IMR-90 (cell line): Measurements from ENCODE around the gene PALMD. TPM values are rescaled to one million over a fixed set of nuclear protein-coding genes. Genes with fewer than 3 reads are reported as not detected.

ENCODE experiments used
- ATAC-seq: fragments of 200-7000 bp; cut with Tn5 transposase; 2 replicates; pipeline ENCODE4 v1.9.1; 2020; ENCODE audit warnings: low read depth, mild to moderate bottlenecking, moderate library complexity
- BruUV-seq: library from RNA; stranded (reverse); fragments of 400-500 nt; replicated peaks from 2 replicates; lab custom pipeline; 2021; lab: Mats Ljungman, UMichigan
- CTCF ChIA-PET: fragments of 300-600 bp; formaldehyde crosslinking; extraction: SDS; loops from one replicate; lab custom pipeline; 2021; ENCODE audit warnings: antibody characterized with exemption; lab: Yijun Ruan, JAX
- POLR2A ChIA-PET: fragments of 300-600 bp; sonication (Branson Sonifier 250); formaldehyde crosslinking; loops from one replicate; lab custom pipeline; 2022; ENCODE audit warnings: antibody characterized with exemption; ENCODE audit not compliant: unreplicated experiment; lab: Charles Lee
- DNase-seq: peaks from one replicate; pipeline ENCODE4 v3.0.0; 2013
- H2AFZ ChIP-seq: replicated peaks from 2 replicates; pipeline ENCODE3; 2013; ENCODE audit warnings: low read length, mild to moderate bottlenecking; ENCODE audit not compliant: poor library complexity
- H2AK5ac ChIP-seq: 2 replicates; pipeline ENCODE4 v1.6.1; 2013; ENCODE audit warnings: low read depth, low read length, inconsistent platforms
- H2AK9ac ChIP-seq: replicated peaks from 2 replicates; pipeline ENCODE3; 2013; ENCODE audit warnings: mild to moderate bottlenecking, low read depth, low read length, moderate library complexity; ENCODE audit not compliant: poor library complexity
- H2BK120ac ChIP-seq: 2 replicates; pipeline ENCODE4 v1.6.1; 2013; ENCODE audit warnings: low read depth, low read length, inconsistent platforms
- H2BK15ac ChIP-seq: 3 replicates; pipeline ENCODE4 v1.6.1; 2013; ENCODE audit warnings: low read depth, low read length, inconsistent platforms
- H2BK20ac ChIP-seq: 2 replicates; pipeline ENCODE4 v1.6.1; 2013; ENCODE audit warnings: low read depth, mild to moderate bottlenecking, inconsistent platforms, low read length, moderate library complexity
- H2BK5ac ChIP-seq: 2 replicates; pipeline ENCODE4 v1.6.1; 2013; ENCODE audit warnings: mild to moderate bottlenecking, low read depth, low read length, inconsistent platforms; ENCODE audit not compliant: poor library complexity, severe bottlenecking
- H3K14ac ChIP-seq: replicated peaks from 2 replicates; pipeline ENCODE4 v1.6.1; 2013; ENCODE audit warnings: low read depth, low read length, inconsistent platforms
- H3K18ac ChIP-seq: 2 replicates; pipeline ENCODE4 v1.6.1; 2013; ENCODE audit warnings: low read depth, low read length, control low read depth
- H3K23ac ChIP-seq: 2 replicates; pipeline ENCODE4 v1.6.1; 2013; ENCODE audit warnings: low read depth, low read length, inconsistent platforms
- H3K27ac ChIP-seq: 2 replicates; pipeline ENCODE4 v1.5.1; 2013; ENCODE audit warnings: mild to moderate bottlenecking, control low read depth, low read length; ENCODE audit not compliant: insufficient read depth
- H3K27me3 ChIP-seq: 2 replicates; pipeline ENCODE4 v1.6.1; 2013; ENCODE audit warnings: low read length; ENCODE audit not compliant: control insufficient read depth, insufficient read depth
- H3K36me3 ChIP-seq: 2 replicates; pipeline ENCODE4 v1.6.1; 2013; ENCODE audit warnings: low read length, mixed read lengths; ENCODE audit not compliant: control insufficient read depth, insufficient read depth
- H3K4ac ChIP-seq: 2 replicates; pipeline ENCODE4 v1.6.1; 2013; ENCODE audit warnings: low read depth, low read length, inconsistent platforms
- H3K4me1 ChIP-seq: 2 replicates; pipeline ENCODE4 v1.6.1; 2013; ENCODE audit warnings: low read length, mixed read lengths; ENCODE audit not compliant: control insufficient read depth, insufficient read depth
- H3K4me2 ChIP-seq: 2 replicates; pipeline ENCODE4 v1.6.1; 2013; ENCODE audit warnings: low read depth, mild to moderate bottlenecking, control low read depth, low read length, moderate library complexity
- H3K4me3 ChIP-seq: 2 replicates; pipeline ENCODE4 v1.5.1; 2013; ENCODE audit warnings: low read depth, mild to moderate bottlenecking, control low read depth, low read length, moderate library complexity; ENCODE audit not compliant: insufficient read depth
- H3K56ac ChIP-seq: 2 replicates; pipeline ENCODE4 v1.6.1; 2013; ENCODE audit warnings: low read length, inconsistent platforms; ENCODE audit not compliant: insufficient read depth; ENCODE audit errors: extremely low read depth
- H3K79me1 ChIP-seq, 2 experiments: 2 replicates each; pipeline ENCODE4 v1.6.1; 2013; ENCODE audit warnings: low read length in 2 of 2, inconsistent platforms in 1 of 2, low read depth in 1 of 2
- H3K9ac ChIP-seq: 2 replicates; pipeline ENCODE4 v1.6.1; 2013; ENCODE audit warnings: low read depth, low read length, control low read depth
- H3K9me1 ChIP-seq: 2 replicates; pipeline ENCODE4 v1.6.1; 2013; ENCODE audit warnings: low read length, inconsistent platforms; ENCODE audit not compliant: insufficient read depth
- H3K9me3 ChIP-seq: 2 replicates; pipeline ENCODE4 v1.6.1; 2013; ENCODE audit warnings: low read length; ENCODE audit not compliant: control insufficient read depth, insufficient read depth
- H4K20me1 ChIP-seq: 2 replicates; pipeline ENCODE4 v1.6.1; 2013; ENCODE audit warnings: low read length, inconsistent platforms; ENCODE audit not compliant: insufficient read depth
- H4K5ac ChIP-seq: 2 replicates; pipeline ENCODE4 v1.6.1; 2013; ENCODE audit warnings: mild to moderate bottlenecking, low read depth, low read length, control low read depth
- H4K8ac ChIP-seq, 2 experiments: 2 replicates each; pipeline ENCODE4 v1.6.1; 2013; ENCODE audit warnings: low read depth in 2 of 2, low read length in 2 of 2, control low read depth in 1 of 2, inconsistent platforms in 1 of 2
- H4K91ac ChIP-seq: 2 replicates; pipeline ENCODE4 v1.6.1; 2013; ENCODE audit warnings: low read depth, low read length, inconsistent platforms; ENCODE audit not compliant: insufficient read depth
- BHLHE40 ChIP-seq: fragments of 150-350 bp; IDR thresholded peaks from 2 replicates; pipeline ENCODE4 v1.6.1; 2016; ENCODE audit warnings: mild to moderate bottlenecking, low read depth, low read length
- CEBPB ChIP-seq: IDR thresholded peaks from 2 replicates; pipeline ENCODE4 v1.6.1; 2012; ENCODE audit warnings: low read depth, low read length, improper control_type of control experiment
- CHD1 ChIP-seq: IDR thresholded peaks from 2 replicates; pipeline ENCODE4 v1.6.1; 2012; ENCODE audit warnings: low read depth, low read length, improper control_type of control experiment
- CTCF ChIP-seq: conservative IDR thresholded peaks from 2 replicates; pipeline ENCODE4 v1.5.1; 2012; ENCODE audit warnings: mild to moderate bottlenecking, low read depth, low read length, improper control_type of control experiment
- ELK1 ChIP-seq: fragments of 150-350 bp; IDR thresholded peaks from 2 replicates; pipeline ENCODE4 v1.6.1; 2016; ENCODE audit warnings: low read depth, mild to moderate bottlenecking, low read length, moderate library complexity, borderline replicate concordance
- FOS ChIP-seq: fragments of 150-350 bp; IDR thresholded peaks from 2 replicates; pipeline ENCODE4 v1.6.1; 2016; ENCODE audit warnings: low read depth, low read length
- MAFK ChIP-seq: IDR thresholded peaks from 2 replicates; pipeline ENCODE4 v1.6.1; 2012; ENCODE audit warnings: low read depth, low read length, improper control_type of control experiment
- MAZ ChIP-seq: IDR thresholded peaks from 2 replicates; pipeline ENCODE4 v1.6.1; 2012; ENCODE audit warnings: low read depth, mild to moderate bottlenecking, low read length, improper control_type of control experiment, moderate library complexity, borderline replicate concordance
- MXI1 ChIP-seq: IDR thresholded peaks from 2 replicates; pipeline ENCODE4 v1.6.1; 2012; ENCODE audit warnings: low read depth, mild to moderate bottlenecking, low read length, moderate library complexity, borderline replicate concordance
- NFE2L2 ChIP-seq: fragments of 150-350 bp; IDR thresholded peaks from 2 replicates; pipeline ENCODE4 v1.6.1; 2016; ENCODE audit warnings: low read depth, mild to moderate bottlenecking, low read length
- POLR2A ChIP-seq: IDR thresholded peaks from 2 replicates; pipeline ENCODE4 v1.6.1; 2012; ENCODE audit warnings: mild to moderate bottlenecking, low read depth, low read length
- RCOR1 ChIP-seq: IDR thresholded peaks from 2 replicates; pipeline ENCODE4 v1.6.1; 2012; ENCODE audit warnings: mild to moderate bottlenecking, low read length, improper control_type of control experiment; ENCODE audit not compliant: insufficient replicate concordance
- RFX5 ChIP-seq: IDR thresholded peaks from 2 replicates; pipeline ENCODE4 v1.8.0; 2012; ENCODE audit warnings: low read depth, mild to moderate bottlenecking, low read length, moderate library complexity
- SMC3 ChIP-seq: fragments of 150-350 bp; IDR thresholded peaks from 2 replicates; pipeline ENCODE4 v1.6.1; 2016; ENCODE audit warnings: low read depth, mild to moderate bottlenecking, antibody characterized with exemption, low read length, moderate library complexity
- USF2 ChIP-seq: fragments of 150-350 bp; IDR thresholded peaks from 2 replicates; pipeline ENCODE4 v1.6.1; 2017; ENCODE audit warnings: mild to moderate bottlenecking, antibody characterized with exemption, low read length, low read depth
- WGBS, 2 experiments: methylation state at CpG; one replicate each; pipeline versions ENCODE4 v1.1.5 to v1.1.7; 2013; ENCODE audit warnings: missing lambda C conversion rate in 2 of 2; ENCODE audit not compliant: insufficient read length in 1 of 2; ENCODE audit errors: extremely low coverage in 2 of 2; 5-methylcytosine and 5-hydroxymethylcytosine counted together
- dilution Hi-C: fragments of 300-500 bp; cut with HindIII; formaldehyde crosslinking; loops from one replicate; pipeline ENCODE4 v1.14.3; 2018; ENCODE audit warnings: low sequenced_read_pairs; ENCODE audit not compliant: unreplicated experiment
- in situ Hi-C: fragments of 300-500 bp; cut with MboI; formaldehyde crosslinking; loops from 3 replicates; pipeline ENCODE4 v1.14.3; 2019; ENCODE audit warnings: low sequenced_read_pairs, inconsistent platforms, mixed read lengths
- intact Hi-C: fragments of 100-400 bp; cut with micrococcal nuclease; formaldehyde crosslinking; loops from 2 replicates; pipeline ENCODE4 v1.10.0; 2022
- polyA plus RNA-seq, 3 experiments: library from polyadenylated mRNA; depleted of rRNA; stranded (reverse); fragments of >200 nt; gene quantifications; 2 replicates each; pipeline ENCODE4 v1.2.3, GENCODE V29; 2012; ENCODE audit warnings: low replicate concordance in 1 of 3
- total RNA-seq: library from RNA; depleted of rRNA; stranded (reverse); fragments of >200 nt; gene quantifications from 2 replicates; pipeline ENCODE4 v1.2.3, GENCODE V29; 2012

The PALMD gene
- total and polyA plus RNA-seq, 2 of the 4 experiments (the other 2 are of a cell fraction) = 0.51 to 0.72 TPM

- Histone ChIP-seq H2BK120ac (no peak overlapping the region), H3K36me3 (no peaks in the 10 kb centered on the region), H2AK9ac (no peak overlapping the region), H2AK5ac (no peak overlapping the region), H3K4me1 (peaks cover 3% of the 10 kb centered on the region; the same call in 1 of the 2 replicates), H3K56ac (no peak overlapping the region), H3K27ac (no peak overlapping the region), H3K4me2 (no peak overlapping the region), H3K18ac (0 out of 2 replicates have a peak overlapping the region, but pooled peaks have one; percentile 44), H4K5ac (no peak overlapping the region), H4K20me1 (no peaks in the 10 kb centered on the region), H2BK15ac (no peak overlapping the region), H3K9me1 (no peaks in the 10 kb centered on the region), H4K91ac (no peak overlapping the region), H3K79me1 (no peaks in the 10 kb centered on the region), H3K4ac (no peak overlapping the region), H3K9me3 (no peaks in the 10 kb centered on the region), H3K14ac (no peak overlapping the region), H4K8ac (no peak overlapping the region), H3K27me3 (no peaks in the 10 kb centered on the region), H3K4me3 (no peak overlapping the region), H3K23ac (no peak overlapping the region), H2BK5ac (no peak overlapping the region), H2AFZ (no peak overlapping the region), H3K9ac (no peak overlapping the region), H2BK20ac (no peak overlapping the region)
- ChIA-PET CTCF (interaction anchor here (1.5 kb wide), 1 partner anchor 10 kb away, joined by 4 read pairs; no protein-coding TSS in a partner anchor), POLR2A (no interaction called here)
- intact Hi-C loops (no loop called here), dilution Hi-C loops (no loop called here), in situ Hi-C loops (no loop called here)
- TF ChIP-seq MXI1 = no peak
- no peak for TF ChIP-seq CEBPB
- TF ChIP-seq FOS = no peak
- no peak for TF ChIP-seq MAFK
- no peak for TF ChIP-seq BHLHE40
- TF ChIP-seq USF2 = no peak
- TF ChIP-seq MAZ = no peak
- TF ChIP-seq RFX5 = no peak
- no peak for TF ChIP-seq RCOR1
- TF ChIP-seq SMC3 = no peak
- no peak for TF ChIP-seq POLR2A
- TF ChIP-seq ELK1 = no peak
- no peak for TF ChIP-seq CTCF
- no peak for TF ChIP-seq NFE2L2
- no peak for TF ChIP-seq CHD1
- ATAC-seq (no peak), DNase-seq (no peak)
- no CpG with 5 or more reads among the region's 2 CpGs for WGBS, 2 experiments
- no TSS peak for BruUV-seq
These were observed 9.2 kb upstream of the PALMD start for GRCh38 chr1:99636647-99637175.
